Lower leg skin (tissue), 4 donors: ENCODE results near the gene ZG16. TPM values are rescaled to one million over a fixed set of nuclear protein-coding genes. Genes with fewer than 3 reads are reported as not detected.
"Not testable (repeated sequence)": the region's sequence is repeated elsewhere in the genome, so short reads cannot be mapped to it uniquely, and the experiment has no call there.

Source experiments
- DNase-seq, 2 donors: peaks; one replicate each; pipeline ENCODE4 v3.0.0-alpha.2; 2019; ENCODE audit warnings: low spot score in 2 of 2
- H3K4me3 ChIP-seq: fragments of 200-600 bp; sonication (generic); 2 replicates; pipeline ENCODE4 v1.5.1; 2017; ENCODE audit warnings: mild to moderate bottlenecking, low read depth; ENCODE audit not compliant: poor library complexity, severe bottlenecking
- POLR2A ChIP-seq, 2 donors: fragments of 450-650 bp; IDR thresholded peaks; one replicate each; pipeline ENCODE4 v1.6.1; 2016 to 2017; ENCODE audit warnings: antibody characterized with exemption in 2 of 2, mild to moderate bottlenecking in 1 of 2, moderate library complexity in 1 of 2
- whole genome bisulfite sequencing, 2 donors: methylation state at CpG; one replicate each; pipeline ENCODE4 v1.1.5; 2018; 5-methylcytosine and 5-hydroxymethylcytosine counted together
- intact Hi-C: fragments of 100-400 bp; cut with DNase I; formaldehyde crosslinking; loops from one replicate; pipeline ENCODE4 v1.15.0; 2023; ENCODE audit warnings: low total_unique reads
- total RNA-seq, 4 donors: library from RNA; depleted of rRNA; stranded (reverse); fragments of >200 nt; gene quantifications; one replicate each; pipeline ENCODE4 v1.1.0, GENCODE V29; 2016
- TF ChIP-seq, protein P1 (sequence below), 3 donors: fragments of 450-650 bp; IDR thresholded peaks; one replicate each; pipeline ENCODE4 v1.5.1; 2016; ENCODE audit warnings: antibody characterized with exemption in 3 of 3, mild to moderate bottlenecking in 3 of 3, moderate library complexity in 2 of 3

ZG16 gene, protein sequence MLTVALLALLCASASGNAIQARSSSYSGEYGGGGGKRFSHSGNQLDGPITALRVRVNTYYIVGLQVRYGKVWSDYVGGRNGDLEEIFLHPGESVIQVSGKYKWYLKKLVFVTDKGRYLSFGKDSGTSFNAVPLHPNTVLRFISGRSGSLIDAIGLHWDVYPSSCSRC
- total RNA-seq: not detected

DNA sequence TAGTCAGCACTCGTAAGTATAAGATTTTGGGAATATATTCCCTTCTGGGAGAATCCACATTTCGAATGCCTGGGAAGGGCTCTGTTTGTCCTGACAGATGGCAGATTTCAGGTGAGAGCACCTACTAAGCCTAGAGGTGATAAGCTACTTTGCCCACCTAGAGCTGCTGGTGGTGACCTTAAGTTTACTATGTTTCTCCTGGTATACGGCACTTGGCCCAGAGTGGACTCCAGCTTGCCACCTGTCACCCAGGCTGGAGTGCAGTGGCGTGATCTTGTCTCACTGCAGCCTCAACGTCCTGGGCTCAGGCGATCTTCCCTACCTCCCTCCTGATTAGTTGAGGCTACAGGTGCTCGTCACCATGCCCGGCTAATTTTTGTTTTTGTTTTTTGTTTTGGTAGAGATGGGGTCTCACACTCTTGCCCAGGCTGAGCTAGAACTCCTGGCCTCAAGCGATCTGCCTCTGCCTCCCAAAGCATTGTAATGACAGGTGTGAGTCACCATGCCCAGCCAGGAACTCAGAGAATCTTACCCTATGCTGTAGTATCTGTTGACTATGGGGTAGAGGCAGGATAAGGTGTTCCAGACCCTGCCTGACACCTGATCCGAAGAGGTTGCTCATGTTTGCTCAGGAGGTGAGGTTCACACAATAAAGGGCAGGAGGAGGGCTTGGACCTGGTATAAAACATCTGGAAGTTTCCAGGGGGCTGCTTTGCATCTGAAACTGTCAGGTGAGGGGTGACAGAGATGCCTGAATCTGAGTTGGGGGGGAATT, at the start of gene ZG16:
Gene ZG16, plus strand, starts transcription at position 681 of the 775 bp plus-strand sequence. CDS start 1,011 bp downstream, outside the sequence.
- WGBS, 2 donors: 80 to 83% methylated on average over 9 to 10 of the region's 10 CpGs
- DNase-seq: no peak
- intact Hi-C loops: no loop called here
- no peak within 1 kb of the TSS for H3K4me3 ChIP-seq
- no peak for TF ChIP-seq POLR2A (IDR thresholded peaks at IDR 0.05)
- TF ChIP-seq, protein P1, sequence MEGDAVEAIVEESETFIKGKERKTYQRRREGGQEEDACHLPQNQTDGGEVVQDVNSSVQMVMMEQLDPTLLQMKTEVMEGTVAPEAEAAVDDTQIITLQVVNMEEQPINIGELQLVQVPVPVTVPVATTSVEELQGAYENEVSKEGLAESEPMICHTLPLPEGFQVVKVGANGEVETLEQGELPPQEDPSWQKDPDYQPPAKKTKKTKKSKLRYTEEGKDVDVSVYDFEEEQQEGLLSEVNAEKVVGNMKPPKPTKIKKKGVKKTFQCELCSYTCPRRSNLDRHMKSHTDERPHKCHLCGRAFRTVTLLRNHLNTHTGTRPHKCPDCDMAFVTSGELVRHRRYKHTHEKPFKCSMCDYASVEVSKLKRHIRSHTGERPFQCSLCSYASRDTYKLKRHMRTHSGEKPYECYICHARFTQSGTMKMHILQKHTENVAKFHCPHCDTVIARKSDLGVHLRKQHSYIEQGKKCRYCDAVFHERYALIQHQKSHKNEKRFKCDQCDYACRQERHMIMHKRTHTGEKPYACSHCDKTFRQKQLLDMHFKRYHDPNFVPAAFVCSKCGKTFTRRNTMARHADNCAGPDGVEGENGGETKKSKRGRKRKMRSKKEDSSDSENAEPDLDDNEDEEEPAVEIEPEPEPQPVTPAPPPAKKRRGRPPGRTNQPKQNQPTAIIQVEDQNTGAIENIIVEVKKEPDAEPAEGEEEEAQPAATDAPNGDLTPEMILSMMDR (IDR thresholded peaks at IDR 0.05): no peak

DNA sequence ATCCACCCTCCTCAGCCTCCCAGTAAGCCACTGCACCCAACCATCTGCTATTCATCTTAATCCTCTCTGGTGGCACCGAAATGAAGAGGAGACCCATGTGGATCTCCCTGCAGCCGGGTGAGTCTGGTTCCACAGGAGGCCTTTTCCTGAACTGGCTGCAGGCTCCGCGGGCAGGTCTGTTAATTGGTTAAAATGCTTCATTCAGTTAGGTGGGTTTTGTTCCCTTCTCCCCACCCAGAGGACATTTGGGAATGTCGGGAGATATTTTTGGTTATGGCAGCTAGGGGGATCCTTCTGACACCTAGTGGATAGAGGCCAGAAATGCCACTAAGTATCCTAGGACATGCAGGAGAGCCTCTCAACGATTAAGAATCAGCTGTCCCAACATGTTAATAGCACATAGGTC, 48.9 kb upstream of the ZG16 start:
- WGBS, 2 donors: 15 to 41% methylated on average over 6 of the region's 6 CpGs
- TF ChIP-seq POLR2A (IDR thresholded peaks at IDR 0.05): no peak
- TF ChIP-seq, protein P1 (IDR thresholded peaks at IDR 0.05): no peak

DNA sequence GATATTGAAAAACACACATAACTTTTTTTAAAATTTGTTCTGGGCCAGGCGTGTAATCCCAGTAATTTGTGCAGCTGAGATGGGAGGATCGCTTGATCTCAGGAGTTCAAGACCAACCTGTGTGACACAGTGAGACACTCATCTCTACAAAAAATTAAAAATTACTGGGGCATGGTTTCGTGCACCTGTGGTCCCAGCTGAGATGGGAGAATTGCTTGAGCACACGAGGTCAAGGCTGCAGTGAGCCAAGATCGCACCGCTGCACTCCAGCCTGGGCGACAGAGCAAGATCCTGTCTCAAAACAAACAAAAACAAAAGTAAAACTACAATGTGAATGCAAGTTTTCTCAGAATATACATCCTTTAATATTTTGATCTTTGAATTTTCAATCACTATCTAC, 47.4 kb upstream of the ZG16 start:
- no peak for TF ChIP-seq POLR2A (IDR thresholded peaks at IDR 0.05)
- TF ChIP-seq, protein P1 (IDR thresholded peaks at IDR 0.05): no peak
- no peak overlapping the region for H3K4me3 ChIP-seq
- WGBS, 2 donors: 68 to 76% methylated on average over 7 of the region's 7 CpGs
- intact Hi-C loops: no loop called here
- no peak for DNase-seq

More for the DNA sequence above, 48.9 kb upstream of the ZG16 start:
- intact Hi-C loops: no loop called here
- DNase-seq: no peak
- H3K4me3 ChIP-seq: no peak overlapping the region

DNA sequence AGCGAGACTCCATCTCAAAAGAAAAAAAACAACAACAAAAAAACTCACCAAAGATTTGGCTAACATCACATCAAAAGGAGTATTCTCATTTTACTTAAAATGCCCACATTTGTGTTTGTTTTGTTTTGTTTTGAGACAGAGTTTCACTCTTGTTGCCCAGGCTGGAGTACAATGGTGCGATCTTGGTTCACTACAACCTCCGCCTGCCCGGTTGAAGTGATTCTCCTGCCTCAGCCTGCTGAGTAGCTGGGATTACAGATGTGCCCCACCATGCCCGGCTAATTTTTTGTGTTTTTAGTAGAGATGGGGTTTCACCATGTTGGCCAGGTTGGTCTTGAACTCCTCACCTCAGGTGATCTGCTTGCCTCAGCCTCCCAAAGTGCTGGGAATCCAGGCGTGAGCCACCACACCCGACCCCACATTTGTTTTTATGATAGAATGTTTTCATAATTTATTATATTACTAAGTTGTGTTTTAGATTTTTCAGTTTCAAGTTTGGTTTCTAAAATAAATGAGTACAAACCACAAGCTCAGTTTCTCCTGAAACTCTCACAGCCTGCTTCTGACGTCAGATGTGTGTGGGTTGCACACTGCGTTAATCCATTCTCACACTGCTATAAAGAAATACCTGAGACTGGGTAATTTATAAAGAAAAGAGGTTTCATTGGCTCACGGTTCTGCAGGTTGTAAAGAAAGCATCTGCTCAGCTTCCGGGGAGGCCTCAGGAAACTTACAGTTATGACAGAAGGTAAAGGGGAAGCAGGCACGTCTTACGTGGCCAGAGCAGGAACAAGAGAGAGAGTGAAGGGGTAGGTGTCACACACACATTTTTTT, 46.1 kb upstream of the ZG16 start:
- H3K4me3 ChIP-seq, intact Hi-C loops, DNase-seq: not testable (repeated sequence)
- 81 to 84% methylated on average over 13 of the region's 13 CpGs for WGBS, 2 donors

DNA sequence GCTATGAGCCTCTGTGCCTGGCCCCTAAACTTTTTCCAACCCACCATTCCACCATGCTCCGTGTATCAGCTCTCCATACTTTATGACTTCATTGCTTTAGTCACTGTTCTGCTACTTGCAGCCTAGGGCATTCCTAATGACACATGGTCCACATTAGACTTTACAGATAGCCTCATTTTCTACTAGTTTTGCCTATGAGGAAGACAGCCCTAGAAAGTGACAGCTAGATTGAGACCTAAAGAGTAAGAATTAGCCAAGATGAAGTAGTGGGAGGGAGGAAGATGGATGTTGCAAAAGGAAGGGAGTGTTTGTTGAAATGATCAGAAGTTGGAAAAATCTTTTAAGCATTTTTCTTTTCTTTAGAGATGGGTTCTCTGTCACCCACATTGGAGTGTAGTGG, 43.3 kb upstream of the ZG16 start:
- DNase-seq: no peak
- WGBS, 2 donors: 62 to 64% methylated on average over 1 of the region's 1 CpG
- TF ChIP-seq, protein P1 (IDR thresholded peaks at IDR 0.05): no peak
- TF ChIP-seq POLR2A (IDR thresholded peaks at IDR 0.05): no peak
- H3K4me3 ChIP-seq: no peak overlapping the region
- intact Hi-C loops: no loop called here

DNA sequence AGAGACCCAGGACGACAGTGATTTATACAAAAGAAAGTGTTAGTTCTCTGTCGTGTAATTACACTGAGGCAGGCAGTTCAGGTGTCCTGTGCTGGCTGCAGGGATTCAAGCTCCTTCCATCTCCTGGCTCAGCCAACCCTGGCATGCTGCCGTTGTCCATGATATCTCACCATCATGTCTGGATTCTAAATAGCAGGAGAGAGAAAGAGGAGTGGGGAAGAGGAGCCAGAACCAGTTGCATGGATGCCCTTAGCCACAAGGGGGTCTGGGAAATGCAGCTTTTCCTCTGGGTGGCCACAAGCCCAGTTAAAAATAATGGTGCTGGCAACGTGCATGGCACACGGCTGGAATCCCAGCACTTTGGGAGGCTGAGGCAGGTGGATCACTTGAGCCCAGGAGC, 41.9 kb upstream of the ZG16 start:
- intact Hi-C loops: no loop called here
- no peak overlapping the region for H3K4me3 ChIP-seq
- WGBS, 2 donors: 37 to 44% methylated on average over 5 of the region's 5 CpGs
- no peak for TF ChIP-seq POLR2A (IDR thresholded peaks at IDR 0.05)
- TF ChIP-seq, protein P1 (IDR thresholded peaks at IDR 0.05): no peak
- no peak for DNase-seq
